ENCODE data around the gene ITK. TPM values are rescaled to one million over a fixed set of nuclear protein-coding genes. Genes with fewer than 3 reads are reported as not detected.
A peak's percentile ranks its signal among the peaks of the same experiment; 100 is the strongest.

The ITK gene
- not detected in 2 replicates for polyA plus RNA-seq (2013)

DNA sequence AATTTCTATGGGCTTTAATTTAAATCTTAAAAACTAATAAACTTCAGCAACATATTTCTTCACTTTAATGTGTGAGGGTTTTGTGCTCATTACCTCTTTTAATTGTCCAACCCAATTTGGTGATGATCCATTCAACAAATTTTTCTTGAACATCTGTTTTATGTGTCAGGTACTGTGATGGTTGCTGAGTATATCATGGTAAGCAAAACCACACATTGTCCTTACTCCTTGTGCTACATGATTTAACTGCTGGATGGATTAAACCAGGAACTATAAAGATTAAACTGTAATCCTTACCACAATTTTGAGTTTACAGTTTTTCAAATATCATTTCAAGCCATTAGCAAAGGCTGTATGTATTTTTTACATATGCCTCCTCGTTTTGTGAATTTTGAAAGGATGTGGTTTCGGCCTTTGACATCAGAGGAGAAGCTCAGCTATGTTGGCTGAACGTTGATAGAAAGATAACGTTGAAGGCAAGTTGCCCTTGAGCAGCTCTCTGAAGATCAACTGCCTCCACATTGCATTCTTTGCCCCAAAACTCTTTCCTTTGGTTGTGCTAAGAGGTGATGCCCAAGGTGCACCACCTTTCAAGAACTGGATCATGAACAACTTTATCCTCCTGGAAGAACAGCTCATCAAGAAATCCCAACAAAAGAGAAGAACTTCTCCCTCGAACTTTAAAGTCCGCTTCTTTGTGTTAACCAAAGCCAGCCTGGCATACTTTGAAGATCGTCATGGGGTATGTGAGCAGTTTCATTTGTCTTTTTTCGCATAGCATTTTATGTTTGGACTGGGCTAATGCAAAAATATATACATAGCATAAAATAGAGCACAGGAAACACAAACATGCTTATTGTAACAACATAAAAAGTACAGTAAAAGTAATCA is at the start of gene ITK:
Gene ITK (plus strand): TSS at position 467 of the 891 bp plus-strand sequence. CDS start 138 bp downstream, at position 605.
- H3K23ac ChIP-seq (ENCODE audit: low read length) = no peak within 1 kb of the TSS
- no peak within 1 kb of the TSS for H3K4me2 ChIP-seq (ENCODE audit: low read length)
- no peak within 1 kb of the TSS for H2BK120ac ChIP-seq (ENCODE audit: insufficient read depth, low read length, poor library complexity)
- H3K79me2 ChIP-seq (ENCODE audit: control insufficient read depth, insufficient read depth, low read length, poor library complexity) = no peaks in the 10 kb centered on the region
- H2AK5ac ChIP-seq (ENCODE audit: low read length) = no peak within 1 kb of the TSS
- no peak within 1 kb of the TSS for H3K18ac ChIP-seq (ENCODE audit: low read length)
- no peaks in the 10 kb centered on the region for H3K36me3 ChIP-seq (ENCODE audit: control insufficient read depth in 1 of 2, insufficient read depth in 2 of 2, low read length in 2 of 2)
- H2BK12ac ChIP-seq (ENCODE audit: low read length) = no peak within 1 kb of the TSS
- H3K4me1 ChIP-seq (ENCODE audit: control insufficient read depth in 1 of 2, insufficient read depth in 2 of 2, low read length in 2 of 2) = no peaks in the 10 kb centered on the region
- no peak within 1 kb of the TSS for H4K8ac ChIP-seq (ENCODE audit: low read depth, low read length)
- H3K4ac ChIP-seq (ENCODE audit: low read depth, low read length) = no peak within 1 kb of the TSS
- no peak within 1 kb of the TSS for H3K14ac ChIP-seq (ENCODE audit: low read length)
- no peak within 1 kb of the TSS for H2AFZ ChIP-seq (ENCODE audit: insufficient read depth, low read length, poor library complexity)
- no peak within 1 kb of the TSS for H3K4me3 ChIP-seq (ENCODE audit: low read depth, low read length)
- H3K79me1 ChIP-seq (ENCODE audit: low read length) = no peaks in the 10 kb centered on the region
- H4K91ac ChIP-seq (ENCODE audit: low read depth, low read length) = no peak within 1 kb of the TSS
- no peak within 1 kb of the TSS for H2BK5ac ChIP-seq (ENCODE audit: low read depth, low read length, poor library complexity)
- no peak within 1 kb of the TSS for H3K27ac ChIP-seq (ENCODE audit: low read depth, low read length)
- no peak for DNase-seq
- no peaks in the 10 kb centered on the region for H3K27me3 ChIP-seq (ENCODE audit: insufficient read depth, low read length)
- no peaks in the 10 kb centered on the region for H3K9me3 ChIP-seq (ENCODE audit: insufficient read depth, low read depth, low read length)
- no peak within 1 kb of the TSS for H3K9ac ChIP-seq (ENCODE audit: low read length)
- no CpG with 5 or more reads among the region's 8 CpGs for WGBS (ENCODE audit: extremely low coverage, insufficient coverage, insufficient read length)
- H4K12ac ChIP-seq (ENCODE audit: low read depth, low read length) = no peak within 1 kb of the TSS

DNA sequence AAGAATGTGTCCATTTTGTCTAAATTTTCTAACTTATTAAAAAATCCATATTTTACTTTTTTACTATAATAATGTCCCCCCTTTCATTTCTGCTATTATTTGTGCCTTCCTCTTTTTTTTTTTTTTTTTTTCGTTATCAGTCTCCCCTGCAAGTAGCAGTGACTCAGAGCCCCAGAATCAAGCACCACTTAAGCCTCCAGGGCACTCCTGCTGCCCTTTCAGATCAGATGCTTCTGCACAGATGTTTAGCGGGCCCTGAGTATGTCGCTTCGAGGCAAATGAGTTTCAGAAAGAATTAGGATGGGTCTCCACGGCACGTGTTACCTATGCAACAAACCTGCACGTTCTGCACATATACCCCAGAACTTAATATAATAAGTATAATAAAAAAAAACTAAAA is 49.7 kb upstream of the ITK start:
- no peak overlapping the region for H2BK5ac ChIP-seq (ENCODE audit: low read depth, low read length, poor library complexity)
- no peak overlapping the region for H3K4me3 ChIP-seq (ENCODE audit: low read depth, low read length)
- no peak overlapping the region for H3K18ac ChIP-seq (ENCODE audit: low read length)
- no peak overlapping the region for H2AK5ac ChIP-seq (ENCODE audit: low read length)
- H3K79me1 ChIP-seq (ENCODE audit: low read length) = no peaks in the 10 kb centered on the region
- no peak overlapping the region for H3K14ac ChIP-seq (ENCODE audit: low read length)
- no peak overlapping the region for H2BK12ac ChIP-seq (ENCODE audit: low read length)
- no peak overlapping the region for H2BK120ac ChIP-seq (ENCODE audit: insufficient read depth, low read length, poor library complexity)
- H3K23ac ChIP-seq (ENCODE audit: low read length) = no peak overlapping the region
- H3K4ac ChIP-seq (ENCODE audit: low read depth, low read length) = no peak overlapping the region
- H3K27me3 ChIP-seq (ENCODE audit: insufficient read depth, low read length) = no peaks in the 10 kb centered on the region
- DNase-seq = peak; percentile 76
- no peak overlapping the region for H3K9ac ChIP-seq (ENCODE audit: low read length)
- no peak overlapping the region for H3K4me2 ChIP-seq (ENCODE audit: low read length)
- H2AFZ ChIP-seq (ENCODE audit: insufficient read depth, low read length, poor library complexity) = no peak overlapping the region
- H4K91ac ChIP-seq (ENCODE audit: low read depth, low read length) = no peak overlapping the region
- H3K27ac ChIP-seq (ENCODE audit: low read depth, low read length) = no peak overlapping the region
- no peak overlapping the region for H4K8ac ChIP-seq (ENCODE audit: low read depth, low read length)
- no peaks in the 10 kb centered on the region for H3K36me3 ChIP-seq (ENCODE audit: control insufficient read depth in 1 of 2, insufficient read depth in 2 of 2, low read length in 2 of 2)
- no peak overlapping the region for H4K12ac ChIP-seq (ENCODE audit: low read depth, low read length)
- no peaks in the 10 kb centered on the region for H3K4me1 ChIP-seq (ENCODE audit: control insufficient read depth in 1 of 2, insufficient read depth in 2 of 2, low read length in 2 of 2)
- H3K9me3 ChIP-seq (ENCODE audit: insufficient read depth, low read depth, low read length) = no peaks in the 10 kb centered on the region
- WGBS (ENCODE audit: extremely low coverage, insufficient coverage, insufficient read length) = no CpG with 5 or more reads among the region's 7 CpGs
- no peaks in the 10 kb centered on the region for H3K79me2 ChIP-seq (ENCODE audit: control insufficient read depth, insufficient read depth, low read length, poor library complexity)

DNA sequence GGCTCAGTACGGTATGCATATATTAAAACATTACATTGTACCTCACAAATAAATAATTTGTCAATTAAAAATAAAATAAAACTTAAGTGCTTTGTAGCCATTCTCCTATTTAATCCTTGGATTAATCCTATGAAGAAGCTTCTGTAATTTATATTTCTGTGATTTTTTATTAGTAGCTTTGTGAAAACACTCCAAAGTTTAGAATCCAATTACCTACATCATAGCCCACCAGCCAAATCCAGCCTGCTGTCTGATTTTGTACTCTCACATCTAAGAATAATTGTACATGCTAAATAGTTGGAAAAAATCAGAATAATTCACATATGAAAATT is 48.4 kb upstream of the ITK start:
- H3K27me3 ChIP-seq (ENCODE audit: insufficient read depth, low read length) = no peaks in the 10 kb centered on the region
- no peak overlapping the region for H2BK12ac ChIP-seq (ENCODE audit: low read length)
- no peak overlapping the region for H3K4ac ChIP-seq (ENCODE audit: low read depth, low read length)
- H3K27ac ChIP-seq (ENCODE audit: low read depth, low read length) = no peak overlapping the region
- WGBS (ENCODE audit: extremely low coverage, insufficient coverage, insufficient read length) = no CpG with 5 or more reads among the region's 1 CpG
- H3K4me3 ChIP-seq (ENCODE audit: low read depth, low read length) = no peak overlapping the region
- H3K79me2 ChIP-seq (ENCODE audit: control insufficient read depth, insufficient read depth, low read length, poor library complexity) = no peaks in the 10 kb centered on the region
- H2AFZ ChIP-seq (ENCODE audit: insufficient read depth, low read length, poor library complexity) = no peak overlapping the region
- H3K4me1 ChIP-seq (ENCODE audit: control insufficient read depth in 1 of 2, insufficient read depth in 2 of 2, low read length in 2 of 2) = no peaks in the 10 kb centered on the region
- no peak overlapping the region for H3K23ac ChIP-seq (ENCODE audit: low read length)
- no peak overlapping the region for H3K9ac ChIP-seq (ENCODE audit: low read length)
- H3K18ac ChIP-seq (ENCODE audit: low read length) = no peak overlapping the region
- H3K36me3 ChIP-seq (ENCODE audit: control insufficient read depth in 1 of 2, insufficient read depth in 2 of 2, low read length in 2 of 2) = no peaks in the 10 kb centered on the region
- no peaks in the 10 kb centered on the region for H3K9me3 ChIP-seq (ENCODE audit: insufficient read depth, low read depth, low read length)
- no peak overlapping the region for H2BK120ac ChIP-seq (ENCODE audit: insufficient read depth, low read length, poor library complexity)
- DNase-seq = no peak
- H3K14ac ChIP-seq (ENCODE audit: low read length) = no peak overlapping the region
- no peak overlapping the region for H4K8ac ChIP-seq (ENCODE audit: low read depth, low read length)
- no peak overlapping the region for H4K91ac ChIP-seq (ENCODE audit: low read depth, low read length)
- no peak overlapping the region for H2BK5ac ChIP-seq (ENCODE audit: low read depth, low read length, poor library complexity)
- H4K12ac ChIP-seq (ENCODE audit: low read depth, low read length) = no peak overlapping the region
- no peak overlapping the region for H2AK5ac ChIP-seq (ENCODE audit: low read length)
- no peak overlapping the region for H3K4me2 ChIP-seq (ENCODE audit: low read length)
- no peaks in the 10 kb centered on the region for H3K79me1 ChIP-seq (ENCODE audit: low read length)

DNA sequence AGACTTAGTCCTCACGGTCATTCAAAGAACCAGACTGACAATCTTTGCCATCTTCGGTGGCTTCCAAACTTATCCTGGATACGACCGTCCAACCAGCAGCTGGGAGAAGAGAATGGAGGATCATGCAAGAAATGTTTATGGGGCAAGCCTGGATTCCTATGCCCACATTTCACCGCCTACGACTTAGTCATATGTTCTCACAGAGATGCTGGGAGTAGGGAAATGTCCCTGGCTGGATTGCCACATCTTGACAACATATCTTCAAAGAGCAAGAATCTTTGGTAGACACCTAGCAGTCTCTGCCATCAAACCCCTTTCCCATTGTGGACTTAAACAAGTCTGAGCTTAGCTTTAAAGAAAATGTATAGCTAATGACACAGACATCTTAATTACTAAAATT is 42.9 kb upstream of the ITK start:
- no peak overlapping the region for H2BK12ac ChIP-seq (ENCODE audit: low read length)
- no peak overlapping the region for H3K27ac ChIP-seq (ENCODE audit: low read depth, low read length)
- no peak overlapping the region for H4K12ac ChIP-seq (ENCODE audit: low read depth, low read length)
- peaks cover 0 to 8% of the 10 kb centered on the region in 2 experiments for H3K36me3 ChIP-seq (ENCODE audit: control insufficient read depth in 1 of 2, insufficient read depth in 2 of 2, low read length in 2 of 2)
- H3K14ac ChIP-seq (ENCODE audit: low read length) = no peak overlapping the region
- H3K18ac ChIP-seq (ENCODE audit: low read length) = no peak overlapping the region
- H2BK120ac ChIP-seq (ENCODE audit: insufficient read depth, low read length, poor library complexity) = no peak overlapping the region
- H3K9ac ChIP-seq (ENCODE audit: low read length) = no peak overlapping the region
- H4K91ac ChIP-seq (ENCODE audit: low read depth, low read length) = no peak overlapping the region
- H3K27me3 ChIP-seq (ENCODE audit: insufficient read depth, low read length) = no peaks in the 10 kb centered on the region
- H3K79me2 ChIP-seq (ENCODE audit: control insufficient read depth, insufficient read depth, low read length, poor library complexity) = peaks cover 5% of the 10 kb centered on the region
- no peak overlapping the region for H3K23ac ChIP-seq (ENCODE audit: low read length)
- H2BK5ac ChIP-seq (ENCODE audit: low read depth, low read length, poor library complexity) = no peak overlapping the region
- H3K4me3 ChIP-seq (ENCODE audit: low read depth, low read length) = no peak overlapping the region
- H3K4me1 ChIP-seq (ENCODE audit: control insufficient read depth in 1 of 2, insufficient read depth in 2 of 2, low read length in 2 of 2) = no peaks in the 10 kb centered on the region
- no peak overlapping the region for H3K4me2 ChIP-seq (ENCODE audit: low read length)
- no peak overlapping the region for H2AFZ ChIP-seq (ENCODE audit: insufficient read depth, low read length, poor library complexity)
- H3K4ac ChIP-seq (ENCODE audit: low read depth, low read length) = no peak overlapping the region
- H4K8ac ChIP-seq (ENCODE audit: low read depth, low read length) = no peak overlapping the region
- no CpG with 5 or more reads among the region's 6 CpGs for WGBS (ENCODE audit: extremely low coverage, insufficient coverage, insufficient read length)
- DNase-seq = peak; percentile 58 to 72
- no peak overlapping the region for H2AK5ac ChIP-seq (ENCODE audit: low read length)
- H3K79me1 ChIP-seq (ENCODE audit: low read length) = peaks cover 6% of the 10 kb centered on the region
- H3K9me3 ChIP-seq (ENCODE audit: insufficient read depth, low read depth, low read length) = no peaks in the 10 kb centered on the region

Data from trophoblast cell (in vitro differentiated cells and primary cell).